ENCODE results near the gene MRPS12. TPM values are rescaled to one million over a fixed set of nuclear protein-coding genes. Genes with fewer than 3 reads are reported as not detected.

MRPS12 gene
- total and polyA plus RNA-seq, 2 of the 4 experiments (the other 2 are of a cell fraction): 26.7 to 75.4 TPM

GRCh38 chr19:38904581-38905539, 25.9 kb upstream of the MRPS12 start:
- H3K18ac ChIP-seq (ENCODE audit: low read depth, low read length): no peak overlapping the region
- no peak overlapping the region for H3K4ac ChIP-seq (ENCODE audit: low read depth, low read length)
- intact Hi-C loops (cut with micrococcal nuclease): no loop called here
- no peak overlapping the region for H2BK15ac ChIP-seq (ENCODE audit: low read depth, low read length)
- no peaks in the 10 kb centered on the region for H3K4me1 ChIP-seq (ENCODE audit: control insufficient read depth, insufficient read depth, low read length)
- H3K9me1 ChIP-seq (ENCODE audit: insufficient read depth, low read length): no peaks in the 10 kb centered on the region; the same call in 1 of the 2 replicates
- peaks cover 5 to 26% of the 10 kb centered on the region in 2 experiments; a peak in 3 of 4 replicates for H3K79me1 ChIP-seq (ENCODE audit: low read depth in 1 of 2, low read length in 2 of 2)
- WGBS, 2 experiments (ENCODE audit: extremely low coverage in 2 of 2, insufficient read length in 1 of 2): 96% methylated on average over 4 of the region's 35 CpGs; no CpG with 5 or more reads in 1 of the 2 experiments
- H2BK5ac ChIP-seq (ENCODE audit: low read depth, low read length, poor library complexity, severe bottlenecking): no peak overlapping the region
- no peak overlapping the region for H3K4me2 ChIP-seq (ENCODE audit: low read depth, low read length)
- H3K27me3 ChIP-seq (ENCODE audit: control insufficient read depth, insufficient read depth, low read length): no peaks in the 10 kb centered on the region
- BruUV-seq (replicated peaks): no TSS peak
- H2BK120ac ChIP-seq (ENCODE audit: low read depth, low read length): no peak overlapping the region
- H3K27ac ChIP-seq (ENCODE audit: insufficient read depth, low read length): no peak overlapping the region
- H2AFZ ChIP-seq (replicated peaks; ENCODE audit: low read length, poor library complexity): no peak overlapping the region
- H3K9ac ChIP-seq (ENCODE audit: low read depth, low read length): no peak overlapping the region
- in situ Hi-C loops (cut with MboI; ENCODE audit: low sequenced_read_pairs): loop anchor here (25.0 kb wide), 1 partner anchor 168 kb away; the partner anchor contains the start of gene CAPN12
- H3K9me3 ChIP-seq (ENCODE audit: control insufficient read depth, insufficient read depth, low read length): no peaks in the 10 kb centered on the region; the same call in 1 of the 2 replicates
- H4K5ac ChIP-seq (ENCODE audit: low read depth, low read length): no peak overlapping the region
- H3K23ac ChIP-seq (ENCODE audit: low read depth, low read length): no peak overlapping the region
- no peak for DNase-seq
- H3K36me3 ChIP-seq (ENCODE audit: control insufficient read depth, insufficient read depth, low read length): peaks cover 25% of the 10 kb centered on the region
- ChIA-PET POLR2A (ENCODE audit: unreplicated experiment) (no interaction called here), CTCF (interaction anchor here (0.5 kb wide), 1 partner anchor 162 kb away, joined by 3 read pairs; no protein-coding TSS in a partner anchor)
- no peak overlapping the region for H2AK9ac ChIP-seq (replicated peaks; ENCODE audit: low read depth, low read length, poor library complexity)
- H3K56ac ChIP-seq (ENCODE audit: extremely low read depth, insufficient read depth, low read length): no peak overlapping the region
- no peak overlapping the region for H3K14ac ChIP-seq (replicated peaks; ENCODE audit: low read depth, low read length)
- ATAC-seq (ENCODE audit: low read depth): no peak
- no peaks in the 10 kb centered on the region; the same call in 1 of the 2 replicates for H4K20me1 ChIP-seq (ENCODE audit: insufficient read depth, low read length)
- H4K8ac ChIP-seq (ENCODE audit: low read depth in 2 of 2, low read length in 2 of 2): no peak overlapping the region
- no peak overlapping the region for H3K4me3 ChIP-seq (ENCODE audit: insufficient read depth, low read depth, low read length)
- dilution Hi-C loops (cut with HindIII; ENCODE audit: low sequenced_read_pairs, unreplicated experiment): no loop called here
- no peak overlapping the region for H2BK20ac ChIP-seq (ENCODE audit: low read depth, low read length)
- H2AK5ac ChIP-seq (ENCODE audit: low read depth, low read length): no peak overlapping the region
- no peak overlapping the region for H4K91ac ChIP-seq (ENCODE audit: insufficient read depth, low read depth, low read length)
- TF ChIP-seq SMC3 (IDR thresholded peaks at IDR 0.05; ENCODE audit: low read depth, low read length) (no peak), CHD1 (IDR thresholded peaks at IDR 0.05; ENCODE audit: low read depth, low read length) (no peak), CTCF (conservative IDR thresholded peaks at IDR 0.05; ENCODE audit: low read depth, low read length) (no peak), RFX5 (IDR thresholded peaks at IDR 0.05; ENCODE audit: low read depth, low read length) (no peak), USF2 (IDR thresholded peaks at IDR 0.05; ENCODE audit: low read depth, low read length) (no peak), RCOR1 (IDR thresholded peaks at IDR 0.05; ENCODE audit: insufficient replicate concordance, low read length) (no peak), CEBPB (IDR thresholded peaks at IDR 0.05; ENCODE audit: low read depth, low read length) (no peak), POLR2A (IDR thresholded peaks at IDR 0.05; ENCODE audit: low read depth, low read length) (no peak), ELK1 (IDR thresholded peaks at IDR 0.05; ENCODE audit: borderline replicate concordance, low read depth, low read length) (no peak), FOS (IDR thresholded peaks at IDR 0.05; ENCODE audit: low read depth, low read length) (no peak), MAZ (IDR thresholded peaks at IDR 0.05; ENCODE audit: borderline replicate concordance, low read depth, low read length) (no peak), MXI1 (IDR thresholded peaks at IDR 0.05; ENCODE audit: borderline replicate concordance, low read depth, low read length) (no peak), RAD21 (IDR thresholded peaks at IDR 0.05; ENCODE audit: low read length) (no peak), NFE2L2 (IDR thresholded peaks at IDR 0.05; ENCODE audit: low read depth, low read length) (no peak)
